ENCODE data around the gene PRR7.

DNA sequence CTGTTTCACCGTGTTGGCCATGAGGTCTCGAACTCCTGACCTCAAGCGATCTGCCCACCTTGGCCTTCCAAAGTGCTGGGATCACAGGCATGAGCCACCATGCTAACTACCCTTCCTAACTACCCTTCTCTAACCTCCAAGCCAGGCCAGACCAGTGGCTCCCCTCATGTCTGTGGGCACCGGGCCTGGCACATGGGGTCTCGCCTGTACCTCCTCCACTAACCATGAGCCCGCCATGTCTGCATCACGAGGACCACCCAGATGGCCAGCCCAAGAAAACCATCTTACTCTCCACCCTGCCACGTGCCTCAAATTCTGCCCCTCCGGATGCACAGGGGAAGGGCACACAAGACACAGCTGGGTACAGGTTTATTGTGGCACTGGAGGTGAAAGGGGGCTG lies 36.4 kb downstream of the PRR7 start:
- TF ChIP-seq, protein P1, sequence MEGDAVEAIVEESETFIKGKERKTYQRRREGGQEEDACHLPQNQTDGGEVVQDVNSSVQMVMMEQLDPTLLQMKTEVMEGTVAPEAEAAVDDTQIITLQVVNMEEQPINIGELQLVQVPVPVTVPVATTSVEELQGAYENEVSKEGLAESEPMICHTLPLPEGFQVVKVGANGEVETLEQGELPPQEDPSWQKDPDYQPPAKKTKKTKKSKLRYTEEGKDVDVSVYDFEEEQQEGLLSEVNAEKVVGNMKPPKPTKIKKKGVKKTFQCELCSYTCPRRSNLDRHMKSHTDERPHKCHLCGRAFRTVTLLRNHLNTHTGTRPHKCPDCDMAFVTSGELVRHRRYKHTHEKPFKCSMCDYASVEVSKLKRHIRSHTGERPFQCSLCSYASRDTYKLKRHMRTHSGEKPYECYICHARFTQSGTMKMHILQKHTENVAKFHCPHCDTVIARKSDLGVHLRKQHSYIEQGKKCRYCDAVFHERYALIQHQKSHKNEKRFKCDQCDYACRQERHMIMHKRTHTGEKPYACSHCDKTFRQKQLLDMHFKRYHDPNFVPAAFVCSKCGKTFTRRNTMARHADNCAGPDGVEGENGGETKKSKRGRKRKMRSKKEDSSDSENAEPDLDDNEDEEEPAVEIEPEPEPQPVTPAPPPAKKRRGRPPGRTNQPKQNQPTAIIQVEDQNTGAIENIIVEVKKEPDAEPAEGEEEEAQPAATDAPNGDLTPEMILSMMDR (IDR thresholded peaks at IDR 0.05; ENCODE audit: low read length) = no peak
- TF ChIP-seq EZH2 (optimal IDR thresholded peaks at IDR 0.05; ENCODE audit: low read depth, low read length) (no peak), EZH2phosphoT487 (IDR thresholded peaks at IDR 0.05; ENCODE audit: low read length) (no peak)

Data from MM.1S (cell line).